Left cardiac atrium (tissue), 4 donors: ENCODE measurements around the gene NT5E. TPM values are rescaled to one million over a fixed set of nuclear protein-coding genes. Genes with fewer than 3 reads are reported as not detected.

ENCODE experiments used
- ATAC-seq, 2 donors: fragments of 200-7000 bp; cut with Tn5 transposase; one replicate each; pipeline ENCODE4 v1.9.1; 2020; ENCODE audit warnings: mild to moderate bottlenecking in 2 of 2, moderate library complexity in 2 of 2
- DNase-seq: peaks from one replicate; pipeline ENCODE4 v3.0.0-alpha.2; 2020
- intact Hi-C, 2 donors: fragments of 100-400 bp; cut with DNase I; formaldehyde crosslinking; loops; one replicate each; pipeline versions ENCODE4 v1.14.1 to v1.15.1; 2022 to 2023
- total RNA-seq, 2 donors: library from RNA; stranded (reverse); fragmentation: NEBNext Ultra II Directional; extraction: Animal tissue kit (Norgen Biotek cat#: 25700); gene quantifications; one replicate each; pipeline ENCODE4 v1.2.1, GENCODE V29; 2021
- donor health status: DM: no; HTN: yes; CAD: no.
- donor health status: DM: no; HTN: yes; CAD: no; lungs with severe emphysema.
- donor health status: DM: yes; HTN: yes; CAD: no.
- donor health status: Dilated cardiomyopathy.

The NT5E gene
- total RNA-seq, 2 donors from 2014 or later: 9.5 to 13.5 TPM

DNA sequence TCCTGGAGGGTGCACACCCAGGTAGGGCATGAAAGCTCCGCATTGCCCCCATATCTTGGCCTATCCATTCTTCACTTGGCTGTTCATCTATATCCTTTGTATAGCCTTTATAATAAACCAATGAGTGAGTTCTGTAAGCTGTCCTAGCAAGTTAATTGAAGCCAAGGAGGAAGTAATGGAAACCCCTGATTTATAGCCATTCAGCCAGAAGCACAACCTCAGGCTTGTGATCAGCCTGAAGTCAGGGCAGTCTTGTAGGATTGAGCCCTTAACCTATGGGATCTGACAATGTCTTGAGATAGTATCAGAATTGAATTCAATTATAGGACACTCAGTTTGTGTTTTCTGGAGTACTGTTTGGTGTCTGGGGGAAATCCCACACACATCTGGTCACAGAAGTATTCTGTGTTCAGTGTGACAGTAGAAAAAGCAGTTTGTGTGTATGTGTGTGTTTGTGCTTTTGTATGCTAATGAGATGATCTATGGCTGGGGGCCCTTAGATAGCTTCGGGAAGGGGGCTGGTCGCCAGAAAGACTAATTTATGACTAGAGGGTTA, 5.7 kb downstream of the NT5E start:
- intact Hi-C loops: no loop called here
- ATAC-seq: no peak
- no peak for DNase-seq

DNA sequence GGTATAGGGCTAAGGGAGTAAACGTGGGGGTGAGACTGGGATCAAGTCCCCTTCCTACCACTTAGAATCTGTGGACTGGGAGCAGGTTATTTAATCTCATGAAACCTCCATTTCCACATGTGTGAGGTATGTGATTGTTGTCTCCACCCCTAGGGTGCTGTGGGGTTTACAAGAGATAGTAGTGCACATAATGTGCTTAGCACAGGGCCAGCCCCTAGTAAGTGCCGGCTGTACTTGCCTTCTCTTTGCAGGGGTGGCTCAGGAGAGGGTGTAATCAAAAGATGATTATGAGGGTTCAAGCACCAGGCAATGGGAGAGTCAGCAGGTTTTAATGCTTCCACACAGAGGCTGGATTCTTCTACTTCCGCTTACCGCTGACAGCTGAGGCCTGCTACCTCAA, 6.9 kb downstream of the NT5E start:
- intact Hi-C loops: no loop called here
- DNase-seq (no peak), ATAC-seq (no peak)

DNA sequence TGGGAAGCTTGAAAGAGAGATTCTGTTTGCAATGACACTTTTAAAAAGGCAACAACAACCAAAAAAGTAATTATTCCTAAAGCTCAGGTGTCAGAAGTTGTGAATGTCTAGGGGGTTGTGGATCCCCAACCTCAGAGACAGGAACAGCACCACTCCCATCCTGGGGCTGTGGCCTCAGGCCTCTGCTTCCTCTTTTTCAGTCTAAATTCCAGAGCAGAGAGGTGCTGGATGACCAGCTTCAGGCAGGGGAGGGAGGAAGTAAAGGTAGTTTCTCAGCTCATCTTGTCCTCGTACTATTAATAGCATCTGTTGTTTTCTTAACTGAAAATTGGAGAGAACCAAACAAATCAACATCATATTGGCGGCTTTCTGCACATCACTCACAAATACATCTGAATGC, 8.3 kb downstream of the NT5E start:
- intact Hi-C loops: no loop called here
- no peak for DNase-seq
- ATAC-seq: no peak

DNA sequence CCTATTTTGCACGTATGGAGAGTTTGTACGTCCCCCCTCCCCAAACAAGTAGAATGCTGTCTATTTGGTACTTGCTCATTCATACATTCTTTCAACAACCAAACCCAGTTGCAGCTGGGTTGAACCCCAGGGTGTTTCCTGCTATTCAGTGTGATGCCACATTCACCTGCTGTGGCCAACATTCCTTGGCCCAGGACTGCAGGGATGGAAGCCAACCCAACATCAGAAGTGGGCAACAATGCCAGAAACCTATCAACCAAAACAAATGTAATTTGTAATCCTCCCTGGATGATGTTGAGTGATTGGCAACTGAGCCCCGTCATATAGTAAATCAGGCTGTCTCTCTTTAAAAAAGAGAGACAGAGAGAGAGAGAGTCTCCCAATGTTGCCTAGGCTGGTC, 8.9 kb downstream of the NT5E start:
- intact Hi-C loops: no loop called here
- DNase-seq (no peak), ATAC-seq (peak in 1 of 2 donors; percentile 28)

DNA sequence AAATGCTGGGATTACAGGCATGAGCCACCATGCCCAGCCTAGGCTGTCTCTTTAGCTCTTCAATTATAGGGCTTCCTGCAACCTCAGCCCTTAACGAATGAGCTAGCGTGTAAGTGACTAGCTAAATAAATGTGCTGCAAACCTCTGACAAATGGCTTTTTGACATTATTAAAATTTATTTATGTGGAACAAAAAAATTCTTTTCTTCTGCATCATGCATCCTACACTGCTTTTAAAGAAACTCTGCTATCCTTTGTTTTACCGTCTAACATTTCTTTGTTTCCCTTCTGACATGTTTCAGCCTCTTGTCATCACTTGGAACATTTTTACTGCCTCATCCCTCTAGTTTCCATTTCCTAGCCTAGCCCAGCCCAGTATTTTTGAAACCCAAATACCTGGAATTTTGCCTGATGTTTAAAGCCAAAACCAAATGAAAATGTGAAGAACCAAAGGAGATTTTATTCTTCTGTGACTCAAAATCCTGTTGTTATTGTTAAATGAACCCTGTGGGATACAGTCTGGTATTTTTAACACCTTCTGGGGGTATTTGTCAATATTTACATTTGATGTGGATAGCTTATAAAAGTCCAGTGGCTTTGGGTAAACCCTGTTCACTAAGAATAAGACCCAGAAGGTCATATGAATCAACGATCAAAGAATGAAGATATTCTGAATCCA, 9.5 kb downstream of the NT5E start:
- DNase-seq (no peak), ATAC-seq (peak; percentile 31 to 71)
- intact Hi-C loops: no loop called here

DNA sequence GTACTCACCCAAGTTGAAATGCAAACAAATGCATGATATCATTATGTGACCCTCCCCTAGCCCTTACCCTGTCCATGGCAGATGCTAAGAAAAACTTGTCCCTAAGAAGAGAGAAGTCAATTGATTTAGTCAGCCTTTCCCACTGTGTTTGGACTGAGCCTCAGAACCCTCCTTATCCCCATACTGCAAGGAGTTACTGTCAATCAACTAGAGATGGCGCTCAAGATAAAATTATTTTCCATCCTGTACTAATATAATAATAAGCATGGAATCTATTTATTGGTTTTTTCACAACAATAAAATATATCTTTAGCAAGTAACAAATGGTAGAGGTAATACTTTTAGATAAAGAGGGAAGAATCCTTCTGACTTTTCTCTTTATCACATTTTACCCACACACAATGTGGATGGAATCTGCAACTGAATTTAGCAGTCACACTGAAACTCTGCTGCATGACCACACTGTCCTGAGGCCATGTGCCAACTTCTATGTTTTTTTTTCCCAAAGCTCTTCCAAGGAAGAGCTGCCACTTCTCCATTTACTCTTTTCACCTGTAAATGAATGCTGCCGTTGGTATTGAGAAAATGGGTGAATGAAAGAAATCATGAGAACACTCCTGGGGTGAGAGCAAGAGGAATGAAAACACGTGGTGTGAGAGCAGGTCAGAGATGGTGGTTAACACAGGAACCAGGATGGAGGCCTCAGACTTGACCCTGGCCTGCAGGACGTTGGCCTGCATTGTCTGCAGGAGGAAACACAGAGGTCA, 10.5 kb downstream of the NT5E start:
- intact Hi-C loops: no loop called here
- no peak for DNase-seq
- ATAC-seq: peak in 1 of 2 donors; percentile 21

DNA sequence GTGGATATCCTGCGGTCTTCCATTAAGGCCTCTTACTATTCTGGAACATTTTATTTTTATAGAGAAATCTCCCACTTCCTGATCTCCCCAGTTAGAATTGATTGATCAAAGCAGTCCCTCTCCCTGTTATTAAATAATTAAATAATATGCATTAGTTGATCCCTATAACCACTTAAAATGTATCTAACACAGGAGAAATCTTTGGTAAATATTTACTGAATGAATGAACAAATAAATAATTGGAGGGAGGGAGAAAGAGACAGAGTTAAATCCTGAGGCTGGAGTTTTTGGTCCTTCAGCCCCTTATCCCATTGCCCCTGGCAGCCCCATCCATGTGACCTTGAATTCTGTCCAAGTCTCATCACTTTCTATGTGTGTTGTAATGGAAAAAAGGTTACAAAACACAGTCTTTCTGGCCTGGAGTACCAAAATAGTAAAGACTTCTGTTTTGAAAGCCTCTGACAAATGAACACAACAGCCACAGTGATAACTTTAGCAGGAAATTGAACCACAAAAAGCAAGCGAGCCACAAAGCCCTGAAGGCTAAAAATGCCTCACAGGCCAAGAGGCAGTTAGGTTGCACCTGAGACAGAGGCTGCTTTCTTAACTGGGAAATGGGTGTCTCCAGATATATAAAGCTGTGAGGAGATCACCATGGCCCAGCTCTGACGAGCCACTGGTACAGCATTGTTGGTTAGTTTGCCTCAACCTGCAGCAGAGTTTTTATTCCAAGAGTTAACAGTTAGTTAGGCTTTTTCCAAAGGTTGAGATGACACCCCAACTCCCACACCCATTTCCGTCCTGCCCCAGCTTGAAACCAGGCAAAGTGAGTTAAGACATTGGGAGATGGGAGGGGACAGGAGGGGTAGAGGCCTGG, 11.3 kb downstream of the NT5E start:
- DNase-seq: no peak
- peak in 1 of 2 donors; percentile 65 for ATAC-seq
- intact Hi-C loops: no loop called here

DNA sequence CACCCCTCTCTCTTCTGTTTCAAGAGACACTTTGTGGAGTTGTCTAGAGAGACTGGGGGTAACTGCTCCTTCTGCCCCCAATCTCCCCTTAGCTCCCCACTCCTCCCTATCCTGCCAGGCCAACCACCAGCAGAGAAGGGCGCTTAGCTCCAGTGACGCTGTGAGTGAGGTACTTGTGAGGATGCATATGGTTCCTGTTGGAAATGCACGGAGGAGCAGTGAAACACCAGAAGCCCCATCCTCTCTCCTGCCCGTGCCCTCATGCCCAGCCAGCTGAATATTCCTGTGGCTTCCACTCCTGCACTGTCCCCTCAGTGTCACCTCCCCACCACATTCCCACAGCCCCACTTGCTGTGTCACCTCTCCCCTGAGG, 11.9 kb downstream of the NT5E start:
- intact Hi-C loops: no loop called here
- DNase-seq (no peak), ATAC-seq (no peak)

DNA sequence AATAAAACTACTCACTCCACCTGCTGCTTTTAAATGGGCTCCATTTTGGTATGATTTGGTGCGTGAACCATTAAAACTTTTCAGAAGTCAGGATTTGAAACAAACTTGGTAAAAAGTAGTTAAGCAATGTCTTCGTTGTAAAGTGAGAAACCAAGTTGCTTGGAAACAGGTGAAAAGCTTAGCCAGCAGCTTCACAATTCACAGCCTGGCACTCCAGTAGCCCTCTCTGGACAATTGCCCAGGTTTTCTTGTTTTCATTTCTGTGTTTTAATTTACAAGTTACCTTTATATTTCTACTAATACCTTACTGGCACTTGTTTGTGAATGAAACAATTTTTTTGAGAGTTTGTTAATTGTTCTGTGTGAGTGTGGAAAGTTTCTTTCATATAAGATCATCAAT, 12.8 kb downstream of the NT5E start:
- ATAC-seq: no peak
- DNase-seq: no peak
- intact Hi-C loops: no loop called here

DNA sequence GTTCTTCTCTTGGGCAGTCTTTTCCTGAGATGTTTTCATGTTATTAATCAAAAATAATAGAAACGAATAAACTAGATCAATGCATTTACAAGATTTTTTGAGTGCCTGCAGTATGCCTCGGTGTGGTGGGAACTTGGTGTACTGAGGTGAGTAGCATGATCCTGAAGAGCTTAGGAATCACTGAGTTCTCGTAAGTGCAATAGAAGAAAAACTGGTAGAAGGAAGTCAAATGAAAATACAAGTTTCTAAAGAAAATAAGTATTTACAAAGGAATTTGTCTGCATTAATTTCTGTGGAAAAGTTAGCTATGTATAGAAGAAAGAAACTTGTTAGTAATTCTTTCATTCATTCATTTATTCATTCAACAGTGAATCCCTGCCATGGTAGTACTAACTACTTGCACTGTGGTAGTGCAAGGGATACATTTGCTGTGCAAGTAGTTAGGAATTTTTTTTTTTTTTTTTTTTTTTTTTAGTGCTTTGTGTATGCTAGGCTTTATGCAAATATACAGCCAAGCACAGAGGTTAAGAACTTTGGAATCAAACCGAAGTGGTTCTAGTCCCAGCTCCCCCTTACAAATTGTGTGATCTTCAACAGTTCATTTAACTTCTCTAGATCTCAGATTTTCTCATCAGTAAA, 13.9 kb downstream of the NT5E start:
- intact Hi-C loops: no loop called here
- DNase-seq (no peak), ATAC-seq (no peak)

DNA sequence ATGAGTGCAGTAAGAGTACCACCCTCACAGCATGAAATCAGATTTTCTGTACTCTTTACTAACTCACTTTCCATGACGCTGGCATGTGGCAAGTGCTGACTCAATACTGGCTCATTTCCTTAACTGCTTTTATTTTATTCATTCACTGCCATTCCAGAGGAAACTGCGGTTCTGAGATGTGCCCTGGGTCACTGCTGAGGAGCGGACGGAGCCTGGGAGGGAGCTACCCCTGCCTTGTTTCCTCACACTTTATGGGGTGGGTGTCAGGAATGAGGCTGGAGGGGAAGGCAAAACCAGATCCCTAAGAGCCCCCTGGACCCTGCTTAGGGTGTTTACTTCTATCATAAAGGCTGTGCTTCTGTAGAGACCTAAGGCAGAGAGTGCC, 14.4 kb downstream of the NT5E start:
- intact Hi-C loops: no loop called here
- peak; percentile 32 to 44 for ATAC-seq

DNA sequence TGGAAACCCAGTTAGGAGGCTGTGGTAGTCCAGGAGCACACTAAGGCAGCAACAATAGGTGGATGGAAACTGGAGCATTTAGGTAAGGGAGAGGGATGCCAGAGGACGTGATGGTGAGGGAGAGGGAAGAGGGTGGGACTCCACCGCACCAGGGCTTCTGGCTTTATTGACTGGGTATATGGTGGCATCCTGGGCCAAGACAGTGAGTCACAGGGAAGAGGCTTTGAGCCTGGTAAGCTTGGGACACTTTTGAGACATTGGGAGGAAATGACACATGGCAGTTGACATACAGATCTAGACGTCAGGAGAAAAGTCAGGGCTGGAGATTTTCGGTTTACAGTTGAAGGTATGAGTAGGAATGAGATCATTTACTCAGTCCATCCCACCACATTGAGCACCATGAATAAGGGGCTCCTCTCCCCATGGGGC, 14.9 kb downstream of the NT5E start:
- intact Hi-C loops: no loop called here
- ATAC-seq: peak in 1 of 2 donors; percentile 27

More for the DNA sequence above, 14.4 kb downstream of the NT5E start:
- DNase-seq: peak; percentile 58

DNA sequence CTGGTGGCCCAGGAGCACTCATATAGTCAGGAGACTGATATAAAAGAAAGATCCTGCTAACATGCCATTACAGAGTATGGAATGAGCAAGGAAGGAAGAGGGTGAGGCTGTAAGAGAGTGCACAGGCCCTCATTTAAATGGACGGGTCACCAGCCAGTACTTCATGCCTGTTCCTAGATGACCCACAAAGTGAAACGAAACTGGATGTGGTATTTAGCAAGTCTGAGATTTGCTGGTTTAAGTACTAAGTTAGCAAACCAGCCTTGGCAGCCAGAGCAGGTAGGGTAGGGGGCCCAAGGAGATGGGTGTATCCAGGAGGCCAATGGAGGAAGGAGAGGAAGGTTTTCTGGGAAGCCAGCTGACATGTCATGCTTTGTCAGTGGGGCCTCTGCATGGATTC, 15.9 kb downstream of the NT5E start:
- no peak for DNase-seq
- intact Hi-C loops: no loop called here
- ATAC-seq: no peak

More for the DNA sequence above, 14.9 kb downstream of the NT5E start:
- DNase-seq: no peak

DNA sequence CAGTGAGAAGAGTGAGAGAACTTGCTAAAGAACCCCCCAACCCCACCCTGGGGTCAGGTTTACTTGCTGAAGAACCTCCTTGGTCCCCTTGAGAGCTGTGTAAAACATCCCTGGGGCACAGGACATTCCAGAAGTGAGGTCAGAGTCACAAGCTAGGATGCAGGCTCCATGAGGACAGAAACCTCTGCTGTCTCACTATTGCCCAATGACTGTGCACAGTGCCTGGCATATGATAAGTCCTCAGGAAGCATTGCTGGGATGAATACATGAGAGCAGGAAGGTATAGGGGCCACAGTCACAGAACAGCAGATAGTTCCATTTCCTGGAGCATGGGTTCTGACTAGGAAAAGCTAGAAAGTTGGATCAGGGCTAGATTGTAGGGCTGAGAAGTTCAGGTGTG, 18.4 kb downstream of the NT5E start:
- no peak for DNase-seq
- intact Hi-C loops: no loop called here

DNA sequence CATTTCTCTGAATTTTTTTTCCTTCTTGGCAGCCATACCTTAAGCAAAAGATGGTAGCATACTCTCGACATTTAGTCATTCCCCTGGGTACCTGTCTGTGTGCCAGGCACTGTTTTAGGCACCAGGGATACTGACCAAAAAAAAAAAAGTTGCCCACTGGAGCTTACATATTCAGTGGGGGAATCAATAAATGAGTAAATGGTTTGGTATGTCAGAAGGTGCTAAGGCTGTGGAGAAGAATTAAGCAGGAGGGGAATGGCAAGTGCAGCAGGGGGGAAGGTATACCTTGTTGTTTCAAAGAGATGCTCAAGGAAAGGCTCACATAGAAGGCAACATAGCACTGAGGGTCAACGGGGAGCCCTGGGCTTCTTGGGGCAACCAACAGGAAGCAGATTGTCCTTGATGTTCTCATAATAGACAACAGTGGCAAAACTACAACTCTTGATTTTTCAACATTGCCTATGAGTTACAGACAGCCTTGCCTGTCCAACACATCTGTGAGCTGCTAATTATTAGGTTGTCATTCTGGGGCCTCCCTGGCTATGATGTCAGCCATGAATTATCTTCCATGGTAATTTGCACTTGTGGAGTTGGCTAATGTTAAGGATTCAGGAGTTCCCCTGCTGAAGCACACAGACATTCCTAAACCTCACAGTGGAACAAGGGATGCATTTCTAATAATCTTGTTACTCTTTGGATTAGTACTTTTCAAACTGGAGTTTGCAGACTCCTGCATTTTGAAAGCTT, 19.6 kb downstream of the NT5E start:
- DNase-seq (no peak), ATAC-seq (no peak)
- intact Hi-C loops: no loop called here

More for the DNA sequence above, 18.4 kb downstream of the NT5E start:
- ATAC-seq: no peak

DNA sequence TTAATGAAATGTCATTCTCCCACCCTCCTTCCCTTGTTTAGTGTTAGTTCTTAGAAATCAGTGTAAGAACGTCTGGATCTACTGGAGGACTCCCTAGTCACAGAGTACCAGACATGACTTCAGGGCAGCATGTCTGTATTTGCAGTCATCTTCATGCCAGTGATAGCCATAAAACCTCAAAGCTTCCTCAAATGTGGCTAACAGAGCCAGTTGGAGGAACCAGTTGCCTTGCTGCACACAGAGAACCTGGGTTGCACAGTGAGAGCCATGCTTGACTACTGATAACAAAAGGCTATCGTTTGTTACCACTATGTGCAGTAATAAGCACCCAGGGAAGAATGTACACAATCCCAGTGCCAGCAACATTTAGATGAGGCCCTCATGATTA, 20.1 kb downstream of the NT5E start:
- intact Hi-C loops: no loop called here
- ATAC-seq (no peak), DNase-seq (no peak)

DNA sequence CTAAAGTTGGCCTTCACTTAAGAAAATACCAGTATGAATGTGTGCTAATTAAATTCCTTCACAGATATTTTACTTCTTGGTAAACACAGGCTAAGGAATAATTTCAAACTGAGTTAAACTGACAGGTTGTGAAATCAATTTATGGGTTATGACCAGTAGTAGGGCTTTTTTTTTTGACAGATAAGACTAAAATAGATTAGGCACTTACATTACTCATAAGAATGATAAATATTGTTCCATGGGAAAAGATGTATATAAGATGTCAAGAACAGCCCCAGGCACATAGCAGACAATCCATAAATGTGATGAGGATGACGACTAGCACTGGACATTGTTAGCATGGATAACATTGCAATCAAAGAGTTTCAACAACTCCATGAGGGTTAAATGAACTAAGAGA, 22.9 kb downstream of the NT5E start:
- ATAC-seq (peak in 1 of 2 donors; percentile 30), DNase-seq (no peak)
- intact Hi-C loops: no loop called here

DNA sequence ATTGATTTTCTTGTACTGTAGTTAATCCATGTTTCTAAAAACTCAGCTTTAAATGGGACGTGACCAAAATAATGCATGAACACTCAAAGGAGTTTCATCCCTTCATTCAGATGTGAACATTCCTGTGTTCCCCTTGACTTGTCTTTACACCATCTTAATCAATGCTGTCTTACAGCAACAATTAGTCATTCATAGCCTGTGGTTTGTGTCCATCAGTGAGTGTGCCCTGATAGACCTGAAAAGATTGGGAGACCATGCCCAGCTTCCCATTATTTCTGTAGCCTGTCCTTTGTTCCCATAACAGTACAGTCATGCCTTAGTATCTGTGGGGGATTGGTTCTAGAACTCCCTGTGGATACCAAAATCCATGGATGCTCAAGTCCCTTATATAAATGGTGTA, 23.9 kb downstream of the NT5E start:
- ATAC-seq: no peak
- intact Hi-C loops: no loop called here
- no peak for DNase-seq

DNA sequence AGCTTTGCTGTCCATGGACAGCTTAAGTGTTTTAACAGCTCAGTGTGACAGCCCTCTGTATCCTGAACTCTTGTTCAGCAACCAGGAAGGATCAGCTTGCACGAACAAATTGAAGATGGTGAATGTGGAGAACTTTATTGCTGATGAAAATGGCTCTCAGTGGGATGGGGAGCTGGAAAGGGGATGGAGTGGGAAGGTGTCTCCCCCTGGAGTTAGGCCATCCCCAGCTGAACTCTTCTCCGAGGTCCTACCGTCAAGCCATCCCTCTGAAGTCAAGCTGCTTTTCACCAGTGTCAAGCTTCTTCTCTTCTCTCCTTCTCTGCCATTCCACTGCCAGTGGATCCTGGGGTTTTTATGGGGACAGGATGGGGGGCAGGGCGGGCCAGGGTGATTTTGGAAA, 26.6 kb downstream of the NT5E start:
- intact Hi-C loops: no loop called here
- ATAC-seq (no peak), DNase-seq (no peak)
